HG03196 (cell line): ENCODE results near the gene LMCD1.

ENCODE experiments used
- ATAC-seq: cut with Tn5 transposase; IDR thresholded peaks from one replicate; pipeline ENCODE4 v1.9.1; 2021; ENCODE audit not compliant: unreplicated experiment

LMCD1 gene, protein sequence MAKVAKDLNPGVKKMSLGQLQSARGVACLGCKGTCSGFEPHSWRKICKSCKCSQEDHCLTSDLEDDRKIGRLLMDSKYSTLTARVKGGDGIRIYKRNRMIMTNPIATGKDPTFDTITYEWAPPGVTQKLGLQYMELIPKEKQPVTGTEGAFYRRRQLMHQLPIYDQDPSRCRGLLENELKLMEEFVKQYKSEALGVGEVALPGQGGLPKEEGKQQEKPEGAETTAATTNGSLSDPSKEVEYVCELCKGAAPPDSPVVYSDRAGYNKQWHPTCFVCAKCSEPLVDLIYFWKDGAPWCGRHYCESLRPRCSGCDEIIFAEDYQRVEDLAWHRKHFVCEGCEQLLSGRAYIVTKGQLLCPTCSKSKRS

DNA sequence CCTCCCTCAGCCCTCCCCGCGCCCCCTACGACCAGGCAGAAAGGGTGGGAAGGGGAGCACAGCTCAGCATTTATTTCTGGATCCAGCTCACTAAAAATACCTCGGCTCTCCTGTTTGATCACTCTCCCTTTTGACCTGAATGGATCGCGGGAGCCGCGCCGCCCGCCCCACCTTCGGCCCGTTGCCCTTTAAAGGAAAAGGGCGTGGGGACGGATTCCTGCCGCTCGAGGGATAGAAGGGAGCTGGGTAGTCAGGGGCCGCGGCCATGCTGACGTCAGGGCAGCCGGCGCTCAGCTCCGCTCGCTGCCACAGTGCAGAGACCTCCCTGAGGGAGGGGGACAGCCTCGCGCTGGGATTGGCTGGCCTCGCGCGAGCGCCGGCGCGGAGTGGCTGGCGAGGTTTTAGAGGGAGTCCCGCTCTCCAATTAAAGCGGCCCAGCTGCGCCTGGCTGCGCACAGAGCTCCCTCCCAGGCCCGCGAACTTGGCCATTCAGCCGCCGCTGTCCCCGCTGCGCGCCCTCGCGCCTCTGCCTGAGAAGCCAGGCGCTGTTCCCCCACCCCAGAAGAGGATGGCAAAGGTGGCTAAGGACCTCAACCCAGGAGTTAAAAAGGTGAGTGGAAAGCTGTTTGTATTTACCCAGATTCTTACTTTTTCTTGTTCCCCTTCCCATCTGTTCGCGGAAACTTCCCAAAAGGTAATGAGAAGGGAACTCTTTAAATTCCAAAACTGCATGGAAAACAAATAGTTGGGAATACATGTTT, at the start of gene LMCD1:
LMCD1 (plus strand) TSS at position 453 of the 761 bp plus-strand sequence; CDS start at position 569, 116 bp downstream.
- peak; percentile 98 for ATAC-seq

DNA sequence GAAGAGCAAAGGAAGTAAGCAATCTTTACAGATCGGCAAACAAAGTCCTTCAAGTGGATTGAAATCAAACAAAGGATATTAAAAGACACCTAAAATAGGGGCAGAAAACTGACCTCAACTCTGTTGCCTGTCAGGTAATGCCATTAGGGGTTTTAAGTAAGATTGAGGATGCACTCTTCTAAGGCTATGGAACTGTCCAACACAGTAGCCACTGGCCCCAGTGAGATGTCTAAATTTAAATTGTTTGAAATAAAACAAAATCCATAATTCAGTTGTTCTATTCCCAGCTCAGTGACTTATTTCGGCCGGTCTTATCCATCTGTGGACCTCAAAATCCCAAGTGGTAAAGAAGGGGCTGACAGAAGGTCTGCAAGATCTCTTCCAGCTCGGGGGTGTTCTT, 49.5 kb upstream of the LMCD1 start:
- no peak for ATAC-seq

DNA sequence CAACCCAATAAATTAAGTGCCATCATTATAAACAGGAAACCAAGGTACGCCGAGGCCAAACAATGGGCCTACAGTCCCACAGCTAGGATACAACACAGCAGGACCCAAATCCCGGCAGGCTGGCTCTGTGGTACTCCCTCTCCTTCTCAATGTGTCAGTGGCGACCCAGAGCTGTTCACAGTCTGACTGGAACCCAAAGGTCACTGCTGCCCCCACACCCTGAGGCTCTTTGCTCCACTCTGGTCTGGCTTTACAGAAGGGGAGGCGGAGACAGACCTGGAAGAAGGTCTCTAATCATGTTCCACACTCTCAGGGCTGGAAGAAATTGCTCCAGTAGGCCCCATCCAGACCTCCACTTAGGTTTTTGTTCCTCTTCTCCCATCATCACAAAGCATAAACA, 48.5 kb upstream of the LMCD1 start:
- ATAC-seq, result no peak

DNA sequence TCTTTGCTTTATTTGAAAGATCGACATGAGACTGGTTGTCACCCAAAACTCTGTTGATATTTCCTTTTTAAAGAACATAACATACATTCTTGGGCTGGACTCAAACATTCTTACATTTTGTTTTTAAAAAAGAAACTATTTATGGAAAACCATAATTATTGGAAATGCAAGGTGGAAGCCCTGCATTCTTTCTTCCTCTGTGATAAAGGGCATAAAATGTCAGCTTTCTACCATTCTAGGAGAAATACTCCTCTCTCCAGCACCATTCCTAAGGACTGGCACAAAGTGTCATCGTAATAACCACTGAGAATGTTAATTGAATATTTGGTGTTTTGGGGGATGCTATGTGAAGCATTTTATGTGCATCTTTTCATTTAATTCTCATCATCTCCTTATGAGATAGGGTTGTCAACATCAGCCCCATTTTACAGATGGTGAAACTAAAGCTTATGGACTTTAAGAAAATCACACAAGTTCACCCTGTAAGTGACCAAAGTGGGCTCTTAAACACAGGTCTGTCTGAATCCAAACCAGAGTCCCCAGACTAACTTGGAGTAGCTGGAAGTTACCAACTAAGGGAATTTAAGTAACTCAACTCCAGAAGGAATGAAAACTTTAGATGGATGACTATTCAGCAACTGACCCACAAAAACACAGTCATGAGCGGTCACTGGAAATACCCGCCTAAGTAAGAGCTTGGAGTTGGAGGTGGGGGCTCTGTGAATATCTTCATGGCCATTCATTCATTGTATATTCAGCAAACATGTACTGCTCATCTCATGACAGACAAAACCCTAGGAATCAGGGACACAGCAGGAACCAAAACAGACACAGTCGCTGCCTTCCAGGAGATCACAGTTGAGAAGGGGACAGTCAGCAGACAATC, 45.9 kb upstream of the LMCD1 start:
- no peak for ATAC-seq

DNA sequence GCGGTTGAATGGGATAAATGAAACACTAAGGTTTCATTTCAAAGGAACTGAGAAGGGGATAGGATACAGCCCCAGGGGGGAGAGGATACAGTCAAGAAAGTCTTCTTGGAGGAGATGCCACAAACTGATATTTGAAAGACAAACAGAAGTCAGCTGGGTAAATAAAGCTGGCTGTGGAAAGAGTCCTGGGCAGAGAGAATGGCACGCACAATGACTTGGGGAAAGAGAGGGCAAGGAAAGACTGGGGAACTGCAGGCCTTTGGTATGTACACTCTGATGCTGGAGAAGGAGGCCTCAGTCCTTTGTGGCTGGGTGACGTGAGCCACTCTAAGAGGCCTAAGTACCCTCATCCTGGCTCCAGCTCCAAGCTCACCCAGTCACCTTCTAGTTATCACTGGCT, 45.2 kb upstream of the LMCD1 start:
- no peak for ATAC-seq

DNA sequence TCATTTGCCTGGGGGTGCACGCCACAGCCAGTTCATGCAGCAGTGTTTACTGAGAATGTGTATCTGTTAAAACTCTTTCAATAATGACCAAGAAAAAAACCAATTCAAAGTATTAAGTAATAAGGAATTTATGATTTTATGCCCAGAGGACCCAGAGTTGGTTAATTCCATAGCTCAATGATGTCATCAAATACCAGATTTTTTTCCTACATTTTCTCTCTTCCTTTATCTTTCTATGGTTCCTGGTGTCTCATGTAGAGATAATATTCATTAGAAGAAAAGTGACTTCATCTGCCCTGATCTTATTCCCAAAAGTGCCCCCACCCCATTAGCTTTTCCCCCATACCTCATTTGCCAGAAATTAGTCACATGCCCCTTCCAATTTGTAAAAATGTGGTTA, 44.6 kb upstream of the LMCD1 start:
- no peak for ATAC-seq

DNA sequence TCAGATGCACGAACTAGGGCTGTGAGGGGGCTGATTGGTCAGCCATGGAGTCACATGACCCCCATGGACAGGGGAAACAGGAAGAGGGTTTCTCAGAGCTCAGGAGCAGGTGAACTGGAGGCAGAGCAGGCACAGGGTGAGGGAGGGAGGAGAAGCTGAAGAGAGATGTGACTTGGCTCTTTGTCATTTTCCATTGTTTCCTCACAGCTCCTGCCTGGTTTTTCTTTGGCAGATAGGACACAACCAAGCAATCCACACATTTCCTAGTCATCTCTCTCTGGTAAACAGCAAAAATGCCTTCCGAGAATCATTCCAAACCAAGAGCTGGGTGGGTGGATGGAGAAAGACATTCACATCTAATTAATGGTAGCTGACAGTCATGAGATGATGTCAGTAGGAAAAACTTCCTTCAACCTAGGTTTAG, 43.4 kb upstream of the LMCD1 start:
- no peak for ATAC-seq

DNA sequence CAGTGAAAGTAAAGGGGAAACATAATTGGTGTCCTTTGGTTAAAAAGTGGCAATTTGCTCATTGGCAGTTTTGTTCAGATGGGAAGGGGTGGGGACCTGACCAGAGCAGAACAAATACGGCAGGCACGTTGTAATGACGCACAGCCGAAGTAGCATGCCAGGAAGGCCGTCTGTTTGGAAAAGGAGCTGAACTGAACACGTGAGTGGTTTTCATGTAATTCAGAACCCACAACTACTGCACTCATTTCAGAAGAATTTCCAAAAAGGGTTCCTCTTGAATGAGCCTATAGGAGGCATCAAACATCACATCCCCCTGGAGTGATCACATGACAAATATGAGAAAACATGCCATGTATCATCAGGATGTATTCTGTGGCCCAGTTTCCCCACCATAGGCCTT, 42.9 kb upstream of the LMCD1 start:
- ATAC-seq, result no peak

DNA sequence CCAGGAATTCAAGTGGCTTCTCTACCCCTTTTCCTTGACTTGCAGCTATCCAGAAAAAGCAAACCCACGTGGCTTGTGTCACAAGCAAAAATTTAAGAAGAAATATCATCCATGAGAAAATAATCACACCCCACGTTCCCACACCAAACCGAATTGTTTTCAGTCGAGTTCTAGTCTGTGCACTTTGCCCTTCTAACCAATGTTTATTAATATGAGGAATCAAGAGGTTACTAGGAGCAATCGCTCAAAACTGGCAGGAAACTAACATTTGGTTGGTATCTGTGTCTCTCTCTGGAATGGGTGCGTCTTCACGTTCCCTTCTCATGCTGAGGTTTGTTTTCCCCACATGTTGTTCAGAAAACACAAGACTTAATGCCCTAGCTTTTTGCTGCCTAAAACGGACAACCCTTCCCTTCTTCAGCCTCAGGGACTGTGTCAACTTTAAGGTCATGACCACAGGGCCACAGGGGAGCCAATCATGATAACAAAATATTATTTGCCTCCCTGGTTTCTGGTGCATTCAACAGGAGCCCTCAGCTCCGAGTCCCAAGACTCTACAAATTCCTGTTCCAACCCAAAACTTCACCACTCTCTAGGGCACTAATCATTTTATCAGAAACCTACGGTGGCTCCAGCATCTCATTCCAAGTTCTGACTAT, 41.4 kb upstream of the LMCD1 start:
- no peak for ATAC-seq

DNA sequence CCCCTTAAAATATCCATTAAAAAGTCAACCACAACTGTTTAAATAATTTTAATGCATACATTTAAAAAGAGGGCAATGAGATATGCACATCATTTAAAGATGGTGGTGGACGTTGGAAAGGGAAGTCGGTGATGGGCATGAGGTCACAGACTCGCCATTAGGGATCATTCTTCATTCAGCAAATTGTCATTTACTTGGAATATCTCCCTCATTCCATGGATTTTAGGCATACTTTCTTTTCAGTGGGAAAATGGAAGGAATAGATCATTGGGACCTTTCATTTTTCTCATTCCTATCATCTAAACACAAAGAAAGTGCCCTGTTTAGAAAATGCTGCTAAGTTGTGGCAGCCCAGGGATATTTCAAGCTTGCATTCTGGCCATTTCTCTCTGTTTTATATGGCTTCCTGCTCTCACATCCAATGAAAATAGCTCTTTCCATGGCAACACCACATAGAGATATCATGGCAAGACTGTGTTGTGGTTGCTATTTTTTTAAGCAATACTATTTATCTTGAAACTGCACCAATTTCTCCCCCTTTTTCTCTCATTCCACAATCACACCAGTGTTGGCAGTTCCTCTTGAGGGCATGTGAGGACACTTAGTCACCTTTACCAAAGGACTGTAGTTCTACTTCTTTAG, 40.7 kb upstream of the LMCD1 start:
- no peak for ATAC-seq

DNA sequence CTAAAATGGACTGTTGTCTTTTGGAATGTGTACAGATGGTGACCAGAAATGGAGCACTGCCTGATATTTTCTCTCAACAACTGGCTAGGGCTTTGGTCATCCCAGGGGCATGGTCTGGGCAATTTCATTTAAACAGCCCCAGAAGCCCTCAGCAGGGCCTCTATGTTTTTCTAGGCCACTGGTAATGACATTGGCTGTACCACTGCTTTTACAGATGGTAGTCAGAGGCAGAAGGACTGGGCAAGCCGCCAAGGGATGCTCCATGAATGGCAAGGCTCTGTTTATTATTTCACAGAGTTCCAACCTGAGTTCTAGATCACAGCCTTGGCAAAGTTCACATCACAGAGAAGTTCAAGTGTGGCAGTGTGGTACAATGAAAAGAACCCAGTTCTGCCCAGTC, 37.0 kb upstream of the LMCD1 start:
- no peak for ATAC-seq

DNA sequence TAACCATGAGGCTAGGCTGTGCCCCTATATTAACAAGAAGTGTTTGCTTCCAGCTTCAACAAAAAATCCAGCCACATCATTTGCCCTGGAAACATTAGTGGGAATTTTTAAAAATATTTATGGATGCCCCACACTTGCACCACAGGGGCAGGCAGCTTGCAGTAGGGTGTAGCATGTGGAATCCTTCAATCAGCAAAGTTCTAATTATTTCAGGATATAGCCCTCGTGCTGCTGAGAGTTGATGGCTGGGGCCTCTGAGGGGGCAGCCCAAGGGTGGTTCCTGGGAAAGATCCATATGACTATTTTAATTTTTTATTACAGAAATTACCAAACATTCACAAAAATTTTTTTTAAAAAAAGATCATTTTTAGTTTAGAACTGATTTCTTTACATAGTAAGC, 35.1 kb upstream of the LMCD1 start:
- no peak for ATAC-seq

DNA sequence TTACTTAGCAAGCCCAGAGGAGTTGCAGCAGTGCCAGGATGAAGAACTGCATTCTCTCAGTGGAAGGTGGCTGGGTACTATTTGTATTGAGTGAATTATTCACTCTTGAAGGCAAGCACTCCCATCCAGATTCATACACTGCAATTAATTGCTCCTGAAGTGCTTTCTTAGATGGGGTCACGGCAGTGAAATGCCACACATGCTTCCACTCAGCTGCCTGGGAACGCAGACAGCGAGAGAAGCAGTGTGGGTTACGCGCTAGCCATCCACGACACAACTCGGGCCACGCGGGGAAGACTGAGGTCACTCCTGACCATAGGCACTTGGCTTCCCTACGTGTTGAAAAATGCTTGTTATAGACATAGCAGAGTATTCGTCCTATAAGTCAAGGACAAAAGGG, 30.8 kb upstream of the LMCD1 start:
- no peak for ATAC-seq

DNA sequence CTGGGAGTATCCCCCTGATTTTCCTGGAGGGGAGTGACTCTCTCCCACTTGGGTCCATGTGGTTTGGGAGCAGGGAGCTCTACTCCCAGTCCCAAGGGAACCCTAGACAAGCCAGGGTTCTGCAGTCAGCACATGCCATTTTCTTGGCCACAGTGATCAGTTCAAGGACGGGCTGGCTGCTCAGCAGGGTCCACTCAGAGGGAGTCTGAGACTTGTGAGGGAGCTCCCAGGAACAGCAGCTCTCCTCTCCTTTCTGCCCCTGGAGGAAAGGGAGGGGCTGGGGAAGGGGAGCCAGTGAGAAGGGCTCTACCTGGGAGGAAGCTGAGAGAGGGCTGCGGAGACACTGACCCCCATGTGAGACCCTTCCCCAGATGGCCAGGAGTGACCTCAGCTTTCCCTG, 29.1 kb upstream of the LMCD1 start:
- ATAC-seq, result no peak

DNA sequence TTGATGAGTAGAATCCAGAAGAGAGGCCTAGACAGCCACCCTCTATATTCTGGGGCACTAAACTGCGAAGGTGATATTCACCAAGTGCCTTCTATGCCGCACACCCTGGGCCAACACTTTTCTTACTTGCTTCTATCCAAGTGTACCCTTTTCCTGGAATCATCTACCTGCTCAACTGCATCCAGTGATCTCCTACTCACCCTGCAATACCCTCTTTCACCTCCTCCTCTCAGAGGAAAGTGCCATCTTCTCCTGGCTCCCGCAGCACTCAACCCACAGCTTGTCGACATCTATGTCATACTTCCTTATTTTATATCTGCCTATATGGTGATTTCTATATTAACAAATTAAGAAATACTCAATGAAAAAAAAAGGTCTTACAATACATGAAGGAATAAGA, 28.6 kb upstream of the LMCD1 start:
- no peak for ATAC-seq

DNA sequence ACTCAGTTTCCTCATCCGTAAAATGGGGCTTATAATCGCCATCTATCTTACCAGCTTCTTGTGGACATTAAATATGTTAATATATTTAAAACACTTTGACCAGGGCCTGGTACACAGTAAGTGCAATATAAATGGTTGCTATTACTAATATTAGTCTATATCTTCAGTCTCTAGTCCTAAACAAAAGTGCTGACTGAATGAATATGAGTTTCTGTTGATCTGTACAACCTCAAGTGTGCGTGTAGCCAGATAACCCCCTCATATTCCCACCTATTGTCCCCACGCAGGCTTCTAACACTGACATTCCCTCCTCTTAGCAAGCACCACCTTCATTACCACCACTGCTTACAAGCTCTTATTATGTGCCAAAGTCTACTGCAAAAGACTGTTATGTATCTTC, 27.6 kb upstream of the LMCD1 start:
- ATAC-seq, result no peak

DNA sequence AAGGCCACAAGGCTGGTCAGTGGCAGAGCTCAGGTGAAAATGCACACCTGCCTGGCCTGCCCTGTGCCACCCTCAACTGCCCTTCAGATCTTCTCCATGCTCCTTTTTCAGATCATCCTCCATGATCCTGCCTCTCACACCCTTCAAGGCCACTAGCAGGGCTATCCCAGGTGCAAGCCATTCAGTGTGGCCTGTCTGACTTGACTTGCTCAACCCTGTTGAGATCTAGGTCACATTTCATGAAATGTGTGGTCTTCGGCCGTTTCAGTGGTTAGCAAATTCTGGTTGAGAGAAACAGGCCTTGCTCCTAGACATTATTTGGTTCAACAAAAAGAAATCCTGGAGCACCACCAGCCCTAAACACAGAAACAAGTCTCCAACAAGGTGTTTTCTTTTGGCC, 26.6 kb upstream of the LMCD1 start:
- ATAC-seq, result no peak

DNA sequence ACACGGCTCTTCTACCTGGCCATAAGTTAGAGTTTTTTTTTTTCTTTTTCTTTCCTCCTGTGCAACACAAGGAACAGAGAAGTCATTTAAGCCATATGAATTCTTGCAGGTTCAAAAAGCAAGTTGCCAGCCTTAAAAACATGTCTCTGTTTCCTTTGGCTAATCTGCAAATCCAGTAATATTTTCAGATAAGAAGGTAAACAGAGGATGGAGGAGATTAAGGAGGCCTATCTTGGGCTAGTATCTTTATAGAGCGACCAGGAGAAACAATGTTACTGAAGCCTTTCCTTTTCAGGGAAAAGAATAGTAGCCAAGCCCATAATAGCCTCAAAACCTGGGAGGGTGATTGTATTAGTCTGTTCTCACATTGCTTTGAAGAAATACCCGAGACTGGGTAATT, 20.9 kb upstream of the LMCD1 start:
- ATAC-seq, result no peak

DNA sequence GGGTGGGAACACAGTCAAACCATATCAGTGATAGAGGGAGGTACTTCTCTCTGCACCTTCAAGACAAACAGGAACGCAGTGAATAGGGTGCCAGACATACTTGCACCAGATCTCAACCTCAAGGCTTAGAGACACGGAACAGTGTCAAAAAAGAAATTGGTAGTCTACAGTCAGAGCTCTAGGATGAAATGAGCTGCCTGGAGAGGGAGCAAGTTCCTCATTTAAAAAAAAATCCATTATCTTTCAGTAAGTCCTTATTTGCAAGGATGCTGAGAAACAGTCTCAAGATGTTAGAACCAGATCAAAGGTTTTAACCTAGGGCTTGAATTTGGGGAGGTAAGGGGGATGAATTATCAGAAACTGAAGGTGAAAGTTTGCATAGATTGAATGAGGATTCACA, 20.2 kb upstream of the LMCD1 start:
- no peak for ATAC-seq

DNA sequence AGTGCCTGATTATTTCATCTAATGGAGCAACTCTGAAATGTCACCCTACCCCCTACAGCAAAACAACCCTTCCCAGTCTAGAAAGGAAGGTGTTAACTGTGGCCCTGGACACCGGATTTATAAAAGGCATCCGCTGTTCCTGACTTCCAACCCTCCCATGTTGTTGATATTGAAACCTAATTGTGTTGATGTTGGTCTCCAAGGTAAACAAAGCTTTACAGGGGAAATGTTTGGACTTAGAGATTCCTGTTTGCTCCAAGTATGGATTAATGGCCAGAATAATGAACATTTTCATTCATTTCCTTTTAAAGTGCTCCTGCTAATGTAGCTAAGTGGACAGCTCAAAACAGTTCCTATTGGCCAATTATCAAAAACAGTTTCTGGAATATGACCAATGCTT, 19.4 kb upstream of the LMCD1 start:
- no peak for ATAC-seq
